ENCODE results near the gene ZNF423.
"Not testable (repeated sequence)": the region's sequence is repeated elsewhere in the genome, so short reads cannot be mapped to it uniquely, and the experiment has no call there.

The ZNF423 gene

GRCh38 chr16:49688036-49688697 lies 167.7 kb downstream of the ZNF423 start:
- TF ChIP-seq CTCF (IDR thresholded peaks at IDR 0.05; ENCODE audit: insufficient read depth, low read depth, low read length, missing control alignments) = no peak
- H3K4me3 ChIP-seq (ENCODE audit: low read length) = no peak overlapping the region
- no peak for DNase-seq (ENCODE audit: low read depth)

- no peak for DNase-seq (ENCODE audit: low read depth)
- no peak for TF ChIP-seq CTCF (IDR thresholded peaks at IDR 0.05; ENCODE audit: insufficient read depth, low read depth, low read length, missing control alignments)
- H3K4me3 ChIP-seq (ENCODE audit: low read length) = no peak overlapping the region
Measured at GRCh38 chr16:49687476-49688002, 168.4 kb downstream of the ZNF423 start.

- no peak for TF ChIP-seq CTCF (IDR thresholded peaks at IDR 0.05; ENCODE audit: insufficient read depth, low read depth, low read length, missing control alignments)
- DNase-seq (ENCODE audit: low read depth) = no peak
- no peak overlapping the region for H3K4me3 ChIP-seq (ENCODE audit: low read length)
Measured at GRCh38 chr16:49684696-49685095, 171.2 kb downstream of the ZNF423 start.

- H3K4me3 ChIP-seq (ENCODE audit: low read length) = no peak overlapping the region
- DNase-seq (ENCODE audit: low read depth) = no peak
- no peak for TF ChIP-seq CTCF (IDR thresholded peaks at IDR 0.05; ENCODE audit: insufficient read depth, low read depth, low read length, missing control alignments)
Measured at GRCh38 chr16:49682577-49683165, 173.2 kb downstream of the ZNF423 start.

- TF ChIP-seq CTCF (IDR thresholded peaks at IDR 0.05; ENCODE audit: insufficient read depth, low read depth, low read length, missing control alignments) = no peak
- DNase-seq (ENCODE audit: low read depth) = no peak
- H3K4me3 ChIP-seq (ENCODE audit: low read length) = no peak overlapping the region
Measured at GRCh38 chr16:49681217-49681883, 174.6 kb downstream of the ZNF423 start.

- no peak for TF ChIP-seq CTCF (IDR thresholded peaks at IDR 0.05; ENCODE audit: insufficient read depth, low read depth, low read length, missing control alignments)
- DNase-seq (ENCODE audit: low read depth) = no peak
- no peak overlapping the region for H3K4me3 ChIP-seq (ENCODE audit: low read length)
Measured at GRCh38 chr16:49679095-49679494, 176.8 kb downstream of the ZNF423 start.

GRCh38 chr16:49677661-49678060 lies 178.3 kb downstream of the ZNF423 start:
- DNase-seq (ENCODE audit: low read depth); H3K4me3 ChIP-seq (ENCODE audit: low read length): not testable (repeated sequence)
